T-cell (primary cell): ENCODE measurements around the gene TWIST2. TPM values are rescaled to one million over a fixed set of nuclear protein-coding genes. Genes with fewer than 3 reads are reported as not detected.

Source experiments
- ATAC-seq, 4 experiments: fragments of 200-7000 bp in 3 of 4; fragments of 150-1000 bp in 1 of 4; cut with Tn5 transposase; replicated peaks in 1 of 4; 1 replicate in 3 of 4; 2 replicates in 1 of 4; pipeline ENCODE4 v1.10.0; 2021; ENCODE audit warnings: moderate library complexity in 3 of 4, mild to moderate bottlenecking in 2 of 4, moderate number of reproducible peaks in 1 of 4
- CTCF ChIA-PET, 2 donors: fragments of 300-600 bp; sonication (Branson Sonifier 250); formaldehyde crosslinking; loops; one replicate each; lab custom pipeline; 2022; ENCODE audit warnings: antibody characterized with exemption in 2 of 2; lab: Charles Lee
- POLR2A ChIA-PET, 2 donors: fragments of 300-600 bp; sonication (Branson Sonifier 250); formaldehyde crosslinking; loops; one replicate each; lab custom pipeline; 2022; ENCODE audit warnings: antibody characterized with exemption in 2 of 2; lab: Charles Lee
- DNase-seq, 35 experiments: peaks; one replicate each; pipeline versions ENCODE4 v3.0.0 to v3.0.0-alpha.2; 2013 to 2023
- H3K27ac ChIP-seq: one replicate; pipeline ENCODE4 v1.5.1; 2013; ENCODE audit warnings: low read length
- H3K27me3 ChIP-seq, 2 experiments: replicated peaks in 1 of 2; 1 replicate in 1 of 2; 2 replicates in 1 of 2; pipeline versions ENCODE4 v1.6.1 to v1.7.0; 2013; ENCODE audit warnings: low read length in 1 of 2, mixed read lengths in 1 of 2; ENCODE audit not compliant: control insufficient read depth in 2 of 2, insufficient read depth in 2 of 2; ENCODE audit errors: extremely low read depth in 1 of 2
- H3K36me3 ChIP-seq, 2 donors: 1 replicate in 1 of 2; 2 replicates in 1 of 2; pipeline versions ENCODE4 v1.6.1 to v1.7.0; 2013; ENCODE audit warnings: low read length in 1 of 2; ENCODE audit not compliant: control insufficient read depth in 2 of 2, insufficient read depth in 1 of 2; ENCODE audit errors: extremely low read depth in 1 of 2
- H3K4me1 ChIP-seq, 2 experiments: 1 replicate in 1 of 2; 2 replicates in 1 of 2; pipeline versions ENCODE4 v1.6.1 to v1.7.0; 2013; ENCODE audit warnings: low read length in 2 of 2, mixed read lengths in 1 of 2; ENCODE audit not compliant: insufficient read depth in 2 of 2, control insufficient read depth in 1 of 2; ENCODE audit errors: extremely low read depth in 1 of 2
- H3K4me3 ChIP-seq, 2 donors: 1 replicate in 1 of 2; 2 replicates in 1 of 2; pipeline versions ENCODE4 v1.5.1 to v1.7.0; 2013; ENCODE audit warnings: mild to moderate bottlenecking in 2 of 2, low read length in 1 of 2, moderate library complexity in 1 of 2; ENCODE audit not compliant: control insufficient read depth in 1 of 2; ENCODE audit errors: extremely low read depth in 1 of 2
- H3K9me3 ChIP-seq: 2 replicates; pipeline ENCODE4 v1.7.0; 2013
- H3K27ac Mint-ChIP-seq, 2 donors: one replicate each; pipeline ENCODE4 v1.8.0; 2020 to 2021; ENCODE audit warnings: mild to moderate bottlenecking in 2 of 2, mixed read lengths in 2 of 2
- H3K27me3 Mint-ChIP-seq, 2 donors: one replicate each; pipeline ENCODE4 v1.8.0; 2021 to 2022; ENCODE audit warnings: mixed read lengths in 2 of 2
- H3K36me3 Mint-ChIP-seq: one replicate; pipeline ENCODE4 v1.8.0; 2021; ENCODE audit warnings: mixed read lengths
- H3K4me1 Mint-ChIP-seq, 3 donors: one replicate each; pipeline ENCODE4 v1.8.0; 2020 to 2022; ENCODE audit warnings: mixed read lengths in 3 of 3, mild to moderate bottlenecking in 1 of 3
- H3K4me3 Mint-ChIP-seq, 3 donors: one replicate each; pipeline ENCODE4 v1.8.0; 2020 to 2022; ENCODE audit warnings: mild to moderate bottlenecking in 3 of 3, mixed read lengths in 3 of 3, moderate library complexity in 3 of 3
- H3K9me3 Mint-ChIP-seq, 3 donors: one replicate each; pipeline ENCODE4 v1.8.0; 2020 to 2022; ENCODE audit warnings: mixed read lengths in 3 of 3
- WGBS: methylation state at CpG from one replicate; pipeline ENCODE4 v1.1.5; 2013; ENCODE audit warnings: missing lambda C conversion rate; ENCODE audit not compliant: insufficient coverage; 5-methylcytosine and 5-hydroxymethylcytosine counted together
- total RNA-seq, 35 experiments: library from RNA in 6 of 35; stranded (reverse) in 6 of 35; fragments of 120-200 nt in 1 of 35; gene quantifications; one replicate each; pipeline versions ENCODE4 v1.2.1 to v1.2.4 and lab custom pipeline; 2013 to 2026

The TWIST2 gene
- total RNA-seq, 5 donors from 2014 or later (not counting 1 experiment from before 2014, with no cell fraction given), result not detected

GRCh38 chr2:238878051-238878735 lies 30.3 kb downstream of the TWIST2 start:
- no peaks in the 10 kb centered on the region for H3K4me1 ChIP-seq

GRCh38 chr2:238879043-238879442 lies 31.2 kb downstream of the TWIST2 start:
- Mint-ChIP-seq H3K27me3 (peaks cover 24 to 26% of the 10 kb centered on the region in 2 donors), H3K27ac (no peak overlapping the region), H3K4me3 (no peak overlapping the region), H3K9me3 (peaks cover 0 to 11% (median 6%) of the 10 kb centered on the region in 3 donors), H3K4me1 (no peaks in the 10 kb centered on the region), H3K36me3 (no peaks in the 10 kb centered on the region)
- Histone ChIP-seq H3K4me1 (no peaks in the 10 kb centered on the region), H3K4me3 (no peak overlapping the region), H3K27me3 (peaks cover 0 to 26% of the 10 kb centered on the region in 2 experiments), H3K9me3 (no peaks in the 10 kb centered on the region), H3K36me3 (no peaks in the 10 kb centered on the region), H3K27ac (no peak overlapping the region)
- ATAC-seq (no peak), DNase-seq (no peak)
- WGBS, result 87% methylated on average over 5 of the region's 6 CpGs
- POLR2A ChIA-PET, result interaction anchor here in 1 of 2 donors (0.5 kb wide), 1 partner anchor 263 kb away, joined by 3 read pairs; no protein-coding TSS in a partner anchor
- CTCF ChIA-PET, result no interaction called here

More at GRCh38 chr2:238878051-238878735, 30.3 kb downstream of the TWIST2 start:
- H3K27me3 Mint-ChIP-seq, result peaks cover 25 to 30% of the 10 kb centered on the region in 2 donors
- ChIA-PET POLR2A (interaction anchor here in 1 of 2 donors (0.7 kb wide), 1 partner anchor 784 kb away, joined by 4 read pairs; no protein-coding TSS in a partner anchor), CTCF (no interaction called here)
- no peak for DNase-seq
- H3K4me3 ChIP-seq, result no peak overlapping the region
- H3K4me1 Mint-ChIP-seq, result no peaks in the 10 kb centered on the region
- no peak overlapping the region for H3K27ac Mint-ChIP-seq
- no peak overlapping the region for H3K4me3 Mint-ChIP-seq
- 82% methylated on average over 6 of the region's 8 CpGs for WGBS
- H3K27ac ChIP-seq, result no peak overlapping the region
- ATAC-seq, result no peak
- no peaks in the 10 kb centered on the region for H3K9me3 ChIP-seq
- no peaks in the 10 kb centered on the region for H3K36me3 ChIP-seq
- no peaks in the 10 kb centered on the region for H3K36me3 Mint-ChIP-seq
- peaks cover 0 to 30% of the 10 kb centered on the region in 2 experiments for H3K27me3 ChIP-seq
- H3K9me3 Mint-ChIP-seq, result peaks cover 0 to 11% (median 6%) of the 10 kb centered on the region in 3 donors

- Histone ChIP-seq H3K9me3 (no peaks in the 10 kb centered on the region), H3K4me3 (no peak overlapping the region), H3K27ac (no peak overlapping the region), H3K27me3 (peaks cover 0 to 33% of the 10 kb centered on the region in 2 experiments), H3K4me1 (no peaks in the 10 kb centered on the region), H3K36me3 (no peaks in the 10 kb centered on the region)
- Mint-ChIP-seq H3K27ac (no peak overlapping the region), H3K27me3 (peaks cover 22 to 27% of the 10 kb centered on the region in 2 donors), H3K4me3 (no peak overlapping the region), H3K36me3 (no peaks in the 10 kb centered on the region), H3K9me3 (peaks cover 0 to 11% (median 6%) of the 10 kb centered on the region in 3 donors), H3K4me1 (no peaks in the 10 kb centered on the region)
- POLR2A ChIA-PET, result no interaction called here
- CTCF ChIA-PET, result no interaction called here
- ATAC-seq, result no peak
- DNase-seq, result no peak
- WGBS, result 74% methylated on average over 4 of the region's 4 CpGs
These were observed 31.9 kb downstream of the TWIST2 start for GRCh38 chr2:238879621-238880377.

- POLR2A ChIA-PET, result no interaction called here
- Histone ChIP-seq H3K36me3 (no peaks in the 10 kb centered on the region), H3K4me1 (no peaks in the 10 kb centered on the region), H3K9me3 (no peaks in the 10 kb centered on the region), H3K27ac (no peak overlapping the region), H3K4me3 (no peak overlapping the region), H3K27me3 (peaks cover 0 to 34% of the 10 kb centered on the region in 2 experiments)
- no peak for DNase-seq
- 87% methylated on average over 4 of the region's 7 CpGs for WGBS
- Mint-ChIP-seq H3K36me3 (no peaks in the 10 kb centered on the region), H3K27me3 (peaks cover 22 to 30% of the 10 kb centered on the region in 2 donors), H3K4me3 (no peak overlapping the region), H3K9me3 (peaks cover 0 to 11% (median 6%) of the 10 kb centered on the region in 3 donors), H3K4me1 (no peaks in the 10 kb centered on the region), H3K27ac (no peak overlapping the region)
- CTCF ChIA-PET, result no interaction called here
- peak in 1 of 4 experiments; percentile 36 for ATAC-seq
These were observed 33.6 kb downstream of the TWIST2 start for GRCh38 chr2:238881353-238882081.

- peaks cover 22 to 30% of the 10 kb centered on the region in 2 donors for H3K27me3 Mint-ChIP-seq
- peaks cover 0 to 34% of the 10 kb centered on the region in 2 experiments for H3K27me3 ChIP-seq
- no peaks in the 10 kb centered on the region for H3K4me1 ChIP-seq
- no peaks in the 10 kb centered on the region for H3K36me3 ChIP-seq
- H3K36me3 Mint-ChIP-seq, result no peaks in the 10 kb centered on the region
- CTCF ChIA-PET, result no interaction called here
- H3K9me3 ChIP-seq, result no peaks in the 10 kb centered on the region
- no peak overlapping the region for H3K4me3 ChIP-seq
- no peak overlapping the region for H3K27ac ChIP-seq
- DNase-seq (no peak), ATAC-seq (peak in 1 of 4 experiments; percentile 24)
- 86% methylated on average over 4 of the region's 6 CpGs for WGBS
- peaks cover 0 to 8% (median 3%) of the 10 kb centered on the region in 3 donors for H3K9me3 Mint-ChIP-seq
- POLR2A ChIA-PET, result no interaction called here
- no peaks in the 10 kb centered on the region for H3K4me1 Mint-ChIP-seq
- H3K4me3 Mint-ChIP-seq, result no peak overlapping the region
- H3K27ac Mint-ChIP-seq, result no peak overlapping the region
These were observed 34.3 kb downstream of the TWIST2 start for GRCh38 chr2:238882082-238882755.
